HCT116 (cell line): ENCODE measurements around the gene KRTAP1-3. TPM values are rescaled to one million over a fixed set of nuclear protein-coding genes. Genes with fewer than 3 reads are reported as not detected.

Experiments used
- ATAC-seq: fragments of 200-7000 bp; cut with Tn5 transposase; 2 replicates; pipeline ENCODE4 v1.9.1; 2020; ENCODE audit warnings: mild to moderate bottlenecking, moderate library complexity
- BruUV-seq: library from RNA; stranded (reverse); fragments of 400-500 nt; replicated peaks from 2 replicates; lab custom pipeline; 2021; lab: Mats Ljungman, UMichigan
- CTCF ChIA-PET: fragments of 300-600 bp; sonication (Branson Sonifier 250); formaldehyde crosslinking; loops from one replicate; lab custom pipeline; 2021; ENCODE audit warnings: antibody characterized with exemption; lab: Charles Lee
- POLR2A ChIA-PET: fragments of 300-600, 350-600 bp; sonication (Branson Sonifier 250); formaldehyde crosslinking; loops from one replicate; lab custom pipeline; 2021; ENCODE audit warnings: antibody characterized with exemption; lab: Charles Lee
- RAD21 ChIA-PET, 2 experiments: fragments of 300-600 bp; sonication (Branson Sonifier 250); formaldehyde crosslinking; loops; one replicate each; lab custom pipeline; 2023; ENCODE audit warnings: low total read pairs in 2 of 2; ENCODE audit not compliant: uncharacterized antibody in 2 of 2, unreplicated experiment in 2 of 2, low non-redundant PET in 1 of 2; lab: Charles Lee
- DNase-seq: peaks from one replicate; pipeline ENCODE4 v3.0.0-alpha.2; 2010; ENCODE audit warnings: low read depth, low spot score
- H2AFZ ChIP-seq: fragments of 200-600 bp; shearing (Covaris generic), sonication (generic); 2 replicates; pipeline ENCODE4 v1.6.1; 2017; ENCODE audit warnings: low read depth, mixed run types, mixed read lengths, antibody characterized with exemption, low read length; ENCODE audit not compliant: poor library complexity, severe bottlenecking
- H3K27ac ChIP-seq: 2 replicates; pipeline ENCODE4 v1.5.1; 2012; ENCODE audit warnings: low read depth, low read length
- H3K27me3 ChIP-seq: fragments of 200-600 bp; sonication (generic); 2 replicates; pipeline ENCODE4 v1.6.1; 2016; ENCODE audit warnings: mixed run types, low read length, mixed read lengths; ENCODE audit not compliant: insufficient read depth
- H3K36me3 ChIP-seq, 2 experiments: fragments of 200-500 bp in 1 of 2; fragments of 200-600 bp in 1 of 2; sonication (Bioruptor generic) in 1 of 2; sonication (generic) in 1 of 2; 2 replicates each; pipeline versions ENCODE4 v1.5.1 to v1.6.1; 2014 to 2016; ENCODE audit warnings: low read length in 2 of 2, inconsistent platforms in 1 of 2, mixed read lengths in 1 of 2, mixed run types in 1 of 2; ENCODE audit not compliant: insufficient read depth in 2 of 2, control insufficient read depth in 1 of 2
- H3K4me1 ChIP-seq, 2 experiments: fragments of 200-600 bp in 1 of 2; sonication (generic) in 1 of 2; 2 replicates each; pipeline versions ENCODE4 v1.5.1 to v1.6.1; 2012 to 2017; ENCODE audit warnings: low read length in 2 of 2, inconsistent platforms in 1 of 2, mild to moderate bottlenecking in 1 of 2, mixed read lengths in 1 of 2, mixed run types in 1 of 2, moderate library complexity in 1 of 2; ENCODE audit not compliant: insufficient read depth in 2 of 2, control insufficient read depth in 1 of 2
- H3K4me2 ChIP-seq: fragments of 200-600 bp; sonication (generic); 2 replicates; pipeline ENCODE4 v1.6.1; 2017; ENCODE audit warnings: mixed run types, low read length, mixed read lengths
- H3K4me3 ChIP-seq, 2 experiments: fragments of 200-600 bp in 1 of 2; sonication (generic) in 1 of 2; replicated peaks in 1 of 2; 2 replicates each; pipeline ENCODE4 v1.5.1; 2011 to 2016; ENCODE audit warnings: low read length in 2 of 2, control low read depth in 1 of 2, low read depth in 1 of 2, mild to moderate bottlenecking in 1 of 2, mixed read lengths in 1 of 2, mixed run types in 1 of 2
- H3K79me2 ChIP-seq: fragments of 200-600 bp; sonication (generic); 2 replicates; pipeline ENCODE4 v1.6.1; 2017; ENCODE audit warnings: mild to moderate bottlenecking, mixed run types, low read length, moderate library complexity, mixed read lengths; ENCODE audit not compliant: insufficient read depth
- H3K9ac ChIP-seq: fragments of 200-600 bp; sonication (generic); 2 replicates; pipeline ENCODE4 v1.6.1; 2016; ENCODE audit warnings: low read length, mixed read lengths
- H3K9me2 ChIP-seq: fragments of 200-600 bp; sonication (generic), shearing (Covaris generic); 2 replicates; pipeline ENCODE4 v1.6.1; 2017; ENCODE audit warnings: mixed run types, mild to moderate bottlenecking, moderate library complexity; ENCODE audit not compliant: insufficient read depth
- H3K9me3 ChIP-seq, 2 experiments: fragments of 200-500 bp in 1 of 2; fragments of 200-600 bp in 1 of 2; sonication (Bioruptor generic) in 1 of 2; sonication (generic) in 1 of 2; 2 replicates each; pipeline ENCODE4 v1.6.1; 2014 to 2017; ENCODE audit warnings: low read length in 2 of 2, mixed read lengths in 2 of 2, inconsistent platforms in 1 of 2, low read depth in 1 of 2, mild to moderate bottlenecking in 1 of 2, mixed run types in 1 of 2, moderate library complexity in 1 of 2; ENCODE audit not compliant: control insufficient read depth in 1 of 2, insufficient read depth in 1 of 2
- H4K20me1 ChIP-seq: fragments of 200-600 bp; sonication (generic), shearing (Covaris generic); 2 replicates; pipeline ENCODE4 v1.6.1; 2017; ENCODE audit warnings: mixed run types, mild to moderate bottlenecking, moderate library complexity; ENCODE audit not compliant: insufficient read depth
- ATF3 ChIP-seq: IDR thresholded peaks from 2 replicates; pipeline ENCODE4 v1.6.1; 2012
- CBX3 ChIP-seq: IDR thresholded peaks from 2 replicates; pipeline ENCODE4 v1.6.1; 2012; ENCODE audit warnings: low read depth
- CEBPB ChIP-seq: IDR thresholded peaks from 2 replicates; pipeline ENCODE4 v1.6.1; 2012; ENCODE audit warnings: low read depth
- EGR1 ChIP-seq: IDR thresholded peaks from 2 replicates; pipeline ENCODE4 v1.6.1; 2012; ENCODE audit warnings: low read depth
- ELF1 ChIP-seq: IDR thresholded peaks from 2 replicates; pipeline ENCODE4 v1.6.1; 2012; ENCODE audit warnings: low read depth, borderline replicate concordance
- EZH2 ChIP-seq: fragments of 200-600 bp; sonication (generic); IDR thresholded peaks from 2 replicates; pipeline ENCODE4 v1.6.1; 2017; ENCODE audit warnings: antibody characterized with exemption, mixed run types
- EZH2phosphoT487 ChIP-seq: fragments of 200-600 bp; IDR thresholded peaks from 2 replicates; pipeline ENCODE4 v1.6.1; 2018; ENCODE audit warnings: antibody characterized with exemption, borderline replicate concordance
- FOSL1 ChIP-seq: IDR thresholded peaks from 2 replicates; pipeline ENCODE4 v1.6.1; 2012; ENCODE audit warnings: low read depth
- JUND ChIP-seq: IDR thresholded peaks from 2 replicates; pipeline ENCODE4 v1.6.1; 2012
- MAX ChIP-seq: IDR thresholded peaks from 2 replicates; pipeline ENCODE4 v1.6.1; 2012
- POLR2A ChIP-seq: IDR thresholded peaks from 2 replicates; pipeline ENCODE4 v1.7.0; 2011; ENCODE audit warnings: borderline replicate concordance; ENCODE audit not compliant: insufficient read depth, insufficient read length; ENCODE audit errors: extremely low read depth
- POLR2AphosphoS5 ChIP-seq: IDR thresholded peaks from 2 replicates; pipeline ENCODE4 v1.6.1; 2011; ENCODE audit warnings: mild to moderate bottlenecking, low read depth, low read length, moderate library complexity
- RAD21 ChIP-seq: IDR thresholded peaks from 2 replicates; pipeline ENCODE4 v1.6.1; 2012; ENCODE audit warnings: low read depth, mild to moderate bottlenecking
- REST ChIP-seq: IDR thresholded peaks from 2 replicates; pipeline ENCODE4 v1.6.1; 2012; ENCODE audit warnings: low read depth
- SP1 ChIP-seq: IDR thresholded peaks from 2 replicates; pipeline ENCODE4 v1.6.1; 2012; ENCODE audit warnings: low read depth
- SRF ChIP-seq: IDR thresholded peaks from 2 replicates; pipeline ENCODE4 v1.6.1; 2012; ENCODE audit warnings: low read depth
- TCF7L2 ChIP-seq: IDR thresholded peaks from 2 replicates; pipeline ENCODE4 v1.7.0; 2011; ENCODE audit warnings: borderline replicate concordance, inconsistent platforms; ENCODE audit not compliant: insufficient read depth, insufficient read length; ENCODE audit errors: extremely low read depth
- YY1 ChIP-seq: IDR thresholded peaks from 2 replicates; pipeline ENCODE4 v1.6.1; 2011; ENCODE audit warnings: low read length, low read depth, moderate library complexity, mild to moderate bottlenecking; ENCODE audit not compliant: insufficient replicate concordance; ENCODE audit errors: extremely low read depth
- ZBTB33 ChIP-seq: IDR thresholded peaks from 2 replicates; pipeline ENCODE4 v1.6.1; 2011; ENCODE audit warnings: mild to moderate bottlenecking, low read length, moderate library complexity; ENCODE audit not compliant: insufficient replicate concordance; ENCODE audit errors: extremely low read depth
- ZFX ChIP-seq: fragments of 450-650 bp; IDR thresholded peaks from 2 replicates; pipeline ENCODE4 v1.6.1; 2017
- intact Hi-C: fragments of 100-400 bp; cut with micrococcal nuclease; formaldehyde crosslinking; loops from 2 replicates; pipeline ENCODE4 v1.10.0; 2022
- total RNA-seq: library from RNA; stranded (reverse); gene quantifications from one replicate; pipeline ENCODE4 v1.2.1, GENCODE V29; 2021; ENCODE audit not compliant: unreplicated experiment

Gene KRTAP1-3
- total RNA-seq, 1 experiment from 2014 or later, result not detected

- no TSS peak for BruUV-seq
- H3K27ac ChIP-seq, result no peak overlapping the region
- peaks cover 0 to 11% of the 10 kb centered on the region in 2 experiments; a peak in 1 of 4 replicates for H3K36me3 ChIP-seq
- no peak for ATAC-seq
- no peaks in the 10 kb centered on the region for H3K27me3 ChIP-seq
- H3K4me1 ChIP-seq, result peaks cover 15 to 16% of the 10 kb centered on the region in 2 experiments; a peak in 2 of 4 replicates
- no peak overlapping the region for H3K4me2 ChIP-seq
- no peaks in the 10 kb centered on the region for H4K20me1 ChIP-seq
- no peak overlapping the region for H3K4me3 ChIP-seq
- H2AFZ ChIP-seq, result no peak overlapping the region
- ChIA-PET CTCF (no interaction called here), POLR2A (no interaction called here), RAD21 (no interaction called here)
- H3K9ac ChIP-seq, result no peak overlapping the region
- no peaks in the 10 kb centered on the region for H3K9me2 ChIP-seq
- TF ChIP-seq FOSL1, result no peak
- TF ChIP-seq CEBPB, result no peak
- no peak for TF ChIP-seq SRF
- no peak for TF ChIP-seq REST
- TF ChIP-seq YY1, result no peak
- no peak for TF ChIP-seq ATF3
- no peak for TF ChIP-seq RAD21
- TF ChIP-seq MAX, result no peak
- no peak for TF ChIP-seq ELF1
- no peak for TF ChIP-seq SP1
- no peak for TF ChIP-seq EZH2phosphoT487
- TF ChIP-seq POLR2AphosphoS5, result no peak
- no peak for TF ChIP-seq JUND
- no peak for TF ChIP-seq TCF7L2
- TF ChIP-seq EGR1, result no peak
- TF ChIP-seq EZH2, result no peak
- TF ChIP-seq CBX3, result no peak
- TF ChIP-seq ZBTB33, result no peak
- TF ChIP-seq ZFX, result no peak
- TF ChIP-seq POLR2A, result no peak
- peaks cover 0 to 7% of the 10 kb centered on the region in 2 experiments; a peak in 1 of 4 replicates for H3K9me3 ChIP-seq
- H3K79me2 ChIP-seq, result no peaks in the 10 kb centered on the region
- intact Hi-C loops, result no loop called here
- DNase-seq, result no peak
These were observed 8.3 kb upstream of the KRTAP1-3 start for GRCh38 chr17:41042953-41043352.
